ENCODE data around the gene ITGA2.

Gene ITGA2

GRCh38 chr5:53089481-53089991 lies 100.4 kb downstream of the ITGA2 start:
- no peak overlapping the region for H3K4me3 ChIP-seq (ENCODE audit: low read depth, low read length)
- no peaks in the 10 kb centered on the region for H3K9me3 ChIP-seq (ENCODE audit: insufficient read depth, low read depth, low read length)
- no peaks in the 10 kb centered on the region for H3K79me1 ChIP-seq (ENCODE audit: low read length)
- no peak overlapping the region for H2BK12ac ChIP-seq (ENCODE audit: low read length)
- DNase-seq, result peak; percentile 2 to 74
- H3K14ac ChIP-seq (ENCODE audit: low read length), result no peak overlapping the region
- H2BK120ac ChIP-seq (ENCODE audit: insufficient read depth, low read length, poor library complexity), result no peak overlapping the region
- no peaks in the 10 kb centered on the region for H3K27me3 ChIP-seq (ENCODE audit: insufficient read depth, low read length)
- H2AFZ ChIP-seq (ENCODE audit: insufficient read depth, low read length, poor library complexity), result no peak overlapping the region
- no peak overlapping the region for H3K23ac ChIP-seq (ENCODE audit: low read length)
- no peak overlapping the region for H4K8ac ChIP-seq (ENCODE audit: low read depth, low read length)
- H3K4me2 ChIP-seq (ENCODE audit: low read length), result no peak overlapping the region
- WGBS (ENCODE audit: extremely low coverage, insufficient coverage, insufficient read length), result no CpG with 5 or more reads among the region's 4 CpGs
- H3K18ac ChIP-seq (ENCODE audit: low read length), result no peak overlapping the region
- H2AK5ac ChIP-seq (ENCODE audit: low read length), result no peak overlapping the region
- H3K4ac ChIP-seq (ENCODE audit: low read depth, low read length), result no peak overlapping the region
- no peak overlapping the region for H3K9ac ChIP-seq (ENCODE audit: low read length)
- H3K79me2 ChIP-seq (ENCODE audit: control insufficient read depth, insufficient read depth, low read length, poor library complexity), result no peaks in the 10 kb centered on the region
- H3K27ac ChIP-seq (ENCODE audit: low read depth, low read length), result no peak overlapping the region
- no peak overlapping the region for H4K91ac ChIP-seq (ENCODE audit: low read depth, low read length)
- H3K4me1 ChIP-seq (ENCODE audit: control insufficient read depth in 1 of 2, insufficient read depth in 2 of 2, low read length in 2 of 2), result no peaks in the 10 kb centered on the region
- no peak overlapping the region for H2BK5ac ChIP-seq (ENCODE audit: low read depth, low read length, poor library complexity)
- H3K36me3 ChIP-seq (ENCODE audit: control insufficient read depth in 1 of 2, insufficient read depth in 2 of 2, low read length in 2 of 2), result peaks cover 5 to 10% of the 10 kb centered on the region in 2 experiments
- H4K12ac ChIP-seq (ENCODE audit: low read depth, low read length), result no peak overlapping the region

GRCh38 chr5:53090229-53090628 lies 101.1 kb downstream of the ITGA2 start:
- no peak overlapping the region for H2BK5ac ChIP-seq (ENCODE audit: low read depth, low read length, poor library complexity)
- no CpG with 5 or more reads among the region's 5 CpGs for WGBS (ENCODE audit: extremely low coverage, insufficient coverage, insufficient read length)

DNA sequence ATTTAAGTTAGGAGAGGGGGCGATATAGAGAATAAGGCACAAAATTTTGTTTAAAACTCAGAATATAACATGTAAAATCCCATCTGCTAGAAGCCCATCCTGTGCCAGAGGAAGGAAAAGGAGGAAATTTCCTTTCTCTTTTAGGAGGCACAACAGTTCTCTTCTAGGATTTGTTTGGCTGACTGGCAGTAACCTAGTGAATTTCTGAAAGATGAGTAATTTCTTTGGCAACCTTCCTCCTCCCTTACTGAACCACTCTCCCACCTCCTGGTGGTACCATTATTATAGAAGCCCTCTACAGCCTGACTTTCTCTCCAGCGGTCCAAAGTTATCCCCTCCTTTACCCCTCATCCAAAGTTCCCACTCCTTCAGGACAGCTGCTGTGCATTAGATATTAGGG lies 102.1 kb downstream of the ITGA2 start:
- no CpG with 5 or more reads among the region's 2 CpGs for WGBS (ENCODE audit: extremely low coverage, insufficient coverage, insufficient read length)
- Histone ChIP-seq H2BK120ac (ENCODE audit: insufficient read depth, low read length, poor library complexity) (no peak overlapping the region), H3K18ac (ENCODE audit: low read length) (no peak overlapping the region), H3K4me1 (ENCODE audit: control insufficient read depth in 1 of 2, insufficient read depth in 2 of 2, low read length in 2 of 2) (no peaks in the 10 kb centered on the region), H4K91ac (ENCODE audit: low read depth, low read length) (no peak overlapping the region), H3K4me3 (ENCODE audit: low read depth, low read length) (no peak overlapping the region), H3K4me2 (ENCODE audit: low read length) (no peak overlapping the region), H2BK12ac (ENCODE audit: low read length) (no peak overlapping the region), H4K12ac (ENCODE audit: low read depth, low read length) (no peak overlapping the region), H3K14ac (ENCODE audit: low read length) (no peak overlapping the region), H3K27ac (ENCODE audit: low read depth, low read length) (no peak overlapping the region), H4K8ac (ENCODE audit: low read depth, low read length) (no peak overlapping the region), H3K27me3 (ENCODE audit: insufficient read depth, low read length) (no peaks in the 10 kb centered on the region), H3K79me2 (ENCODE audit: control insufficient read depth, insufficient read depth, low read length, poor library complexity) (no peaks in the 10 kb centered on the region), H3K23ac (ENCODE audit: low read length) (no peak overlapping the region), H2BK5ac (ENCODE audit: low read depth, low read length, poor library complexity) (no peak overlapping the region), H3K36me3 (ENCODE audit: control insufficient read depth in 1 of 2, insufficient read depth in 2 of 2, low read length in 2 of 2) (peaks cover 8% of the 10 kb centered on the region in 2 experiments), H2AFZ (ENCODE audit: insufficient read depth, low read length, poor library complexity) (no peak overlapping the region), H3K9ac (ENCODE audit: low read length) (no peak overlapping the region), H3K9me3 (ENCODE audit: insufficient read depth, low read depth, low read length) (no peaks in the 10 kb centered on the region), H3K4ac (ENCODE audit: low read depth, low read length) (no peak overlapping the region), H2AK5ac (ENCODE audit: low read length) (no peak overlapping the region), H3K79me1 (ENCODE audit: low read length) (no peaks in the 10 kb centered on the region)
- DNase-seq, result peak in 1 of 2 donors; percentile 21

More at GRCh38 chr5:53090229-53090628, 101.1 kb downstream of the ITGA2 start:
- no peaks in the 10 kb centered on the region for H3K9me3 ChIP-seq (ENCODE audit: insufficient read depth, low read depth, low read length)
- H3K4me1 ChIP-seq (ENCODE audit: control insufficient read depth in 1 of 2, insufficient read depth in 2 of 2, low read length in 2 of 2), result no peaks in the 10 kb centered on the region
- no peak overlapping the region for H3K14ac ChIP-seq (ENCODE audit: low read length)
- H4K91ac ChIP-seq (ENCODE audit: low read depth, low read length), result no peak overlapping the region
- no peaks in the 10 kb centered on the region for H3K79me1 ChIP-seq (ENCODE audit: low read length)
- no peak overlapping the region for H3K4ac ChIP-seq (ENCODE audit: low read depth, low read length)
- no peak overlapping the region for H2BK120ac ChIP-seq (ENCODE audit: insufficient read depth, low read length, poor library complexity)
- no peak overlapping the region for H3K27ac ChIP-seq (ENCODE audit: low read depth, low read length)
- H3K4me3 ChIP-seq (ENCODE audit: low read depth, low read length), result no peak overlapping the region
- no peak overlapping the region for H2AK5ac ChIP-seq (ENCODE audit: low read length)
- no peak overlapping the region for H2BK12ac ChIP-seq (ENCODE audit: low read length)
- H3K36me3 ChIP-seq (ENCODE audit: control insufficient read depth in 1 of 2, insufficient read depth in 2 of 2, low read length in 2 of 2), result peaks cover 6 to 8% of the 10 kb centered on the region in 2 experiments
- H2AFZ ChIP-seq (ENCODE audit: insufficient read depth, low read length, poor library complexity), result no peak overlapping the region
- no peak overlapping the region for H3K4me2 ChIP-seq (ENCODE audit: low read length)
- H3K23ac ChIP-seq (ENCODE audit: low read length), result no peak overlapping the region
- no peak overlapping the region for H4K8ac ChIP-seq (ENCODE audit: low read depth, low read length)
- peak; percentile 2 to 45 for DNase-seq
- H3K27me3 ChIP-seq (ENCODE audit: insufficient read depth, low read length), result no peaks in the 10 kb centered on the region
- no peak overlapping the region for H3K9ac ChIP-seq (ENCODE audit: low read length)
- H3K79me2 ChIP-seq (ENCODE audit: control insufficient read depth, insufficient read depth, low read length, poor library complexity), result no peaks in the 10 kb centered on the region
- no peak overlapping the region for H3K18ac ChIP-seq (ENCODE audit: low read length)
- no peak overlapping the region for H4K12ac ChIP-seq (ENCODE audit: low read depth, low read length)

DNA sequence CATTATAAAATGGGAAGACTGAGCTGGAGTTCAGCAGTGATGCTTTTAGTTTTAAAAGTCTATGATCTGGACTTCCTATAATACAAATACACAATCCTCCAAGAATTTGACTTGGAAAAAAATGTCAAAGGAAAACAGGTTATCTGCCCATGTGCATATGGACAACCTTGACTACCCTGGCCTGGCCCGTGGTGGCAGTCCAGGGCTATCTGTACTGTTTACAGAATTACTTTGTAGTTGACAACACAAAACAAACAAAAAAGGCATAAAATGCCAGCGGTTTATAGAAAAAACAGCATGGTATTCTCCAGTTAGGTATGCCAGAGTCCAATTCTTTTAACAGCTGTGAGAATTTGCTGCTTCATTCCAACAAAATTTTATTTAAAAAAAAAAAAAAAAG lies 103.1 kb downstream of the ITGA2 start:
- Histone ChIP-seq H3K79me2 (ENCODE audit: control insufficient read depth, insufficient read depth, low read length, poor library complexity) (no peaks in the 10 kb centered on the region), H3K4me2 (ENCODE audit: low read length) (no peak overlapping the region), H3K9ac (ENCODE audit: low read length) (no peak overlapping the region), H3K14ac (ENCODE audit: low read length) (no peak overlapping the region), H2AK5ac (ENCODE audit: low read length) (no peak overlapping the region), H3K18ac (ENCODE audit: low read length) (no peak overlapping the region), H3K4me3 (ENCODE audit: low read depth, low read length) (no peak overlapping the region), H2BK12ac (ENCODE audit: low read length) (no peak overlapping the region), H3K4me1 (ENCODE audit: control insufficient read depth in 1 of 2, insufficient read depth in 2 of 2, low read length in 2 of 2) (no peaks in the 10 kb centered on the region), H4K8ac (ENCODE audit: low read depth, low read length) (no peak overlapping the region), H3K36me3 (ENCODE audit: control insufficient read depth in 1 of 2, insufficient read depth in 2 of 2, low read length in 2 of 2) (peaks cover 10% of the 10 kb centered on the region in 2 experiments), H3K27me3 (ENCODE audit: insufficient read depth, low read length) (no peaks in the 10 kb centered on the region), H4K91ac (ENCODE audit: low read depth, low read length) (no peak overlapping the region), H2AFZ (ENCODE audit: insufficient read depth, low read length, poor library complexity) (no peak overlapping the region), H3K79me1 (ENCODE audit: low read length) (no peaks in the 10 kb centered on the region), H3K4ac (ENCODE audit: low read depth, low read length) (no peak overlapping the region), H3K9me3 (ENCODE audit: insufficient read depth, low read depth, low read length) (no peaks in the 10 kb centered on the region), H2BK5ac (ENCODE audit: low read depth, low read length, poor library complexity) (no peak overlapping the region), H3K23ac (ENCODE audit: low read length) (no peak overlapping the region), H4K12ac (ENCODE audit: low read depth, low read length) (no peak overlapping the region), H3K27ac (ENCODE audit: low read depth, low read length) (no peak overlapping the region), H2BK120ac (ENCODE audit: insufficient read depth, low read length, poor library complexity) (no peak overlapping the region)
- DNase-seq, result no peak
- no CpG with 5 or more reads among the region's 2 CpGs for WGBS (ENCODE audit: extremely low coverage, insufficient coverage, insufficient read length)
